CD14-positive monocyte (primary cell): ENCODE measurements around the gene USP43. TPM values are rescaled to one million over a fixed set of nuclear protein-coding genes. Genes with fewer than 3 reads are reported as not detected.

Experiments
- DNase-seq, 3 donors: peaks; one replicate each; pipeline ENCODE4 v3.0.0-alpha.2; 2011 to 2022
- H2AFZ ChIP-seq: 2 replicates; pipeline ENCODE4 v1.6.0; 2012; ENCODE audit warnings: mild to moderate bottlenecking, low read depth, low read length, inconsistent platforms; ENCODE audit not compliant: insufficient read depth, poor library complexity, severe bottlenecking
- H3K27ac ChIP-seq, 2 donors: 1 replicate in 1 of 2; 2 replicates in 1 of 2; pipeline ENCODE4 v1.5.1; 2012 to 2013; ENCODE audit warnings: low read length in 2 of 2, control low read depth in 1 of 2, inconsistent platforms in 1 of 2, low read depth in 1 of 2, mild to moderate bottlenecking in 1 of 2
- H3K27me3 ChIP-seq, 2 donors: one replicate each; pipeline versions ENCODE4 v1.6.0 to v1.6.1; 2011 to 2013; ENCODE audit warnings: low read length in 2 of 2; ENCODE audit not compliant: control insufficient read depth in 2 of 2, insufficient read depth in 2 of 2
- H3K36me3 ChIP-seq, 2 donors: replicated peaks in 1 of 2; 1 replicate in 1 of 2; 2 replicates in 1 of 2; pipeline versions ENCODE4 v1.5.1 to v1.6.1; 2012 to 2013; ENCODE audit warnings: low read length in 2 of 2, control low read depth in 1 of 2, inconsistent platforms in 1 of 2, mild to moderate bottlenecking in 1 of 2; ENCODE audit not compliant: insufficient read depth in 2 of 2, control insufficient read depth in 1 of 2
- H3K4me1 ChIP-seq, 2 donors: 1 replicate in 1 of 2; 2 replicates in 1 of 2; pipeline versions ENCODE4 v1.5.1 to v1.6.1; 2012 to 2013; ENCODE audit warnings: low read length in 2 of 2, control low read depth in 1 of 2, inconsistent platforms in 1 of 2, mild to moderate bottlenecking in 1 of 2, moderate library complexity in 1 of 2; ENCODE audit not compliant: insufficient read depth in 2 of 2, control insufficient read depth in 1 of 2
- H3K4me2 ChIP-seq: replicated peaks from 2 replicates; pipeline ENCODE3; 2012; ENCODE audit warnings: low read length, moderate library complexity, mild to moderate bottlenecking; ENCODE audit not compliant: poor library complexity, severe bottlenecking; ENCODE audit errors: extremely low read depth
- H3K4me3 ChIP-seq, 3 experiments: fragments of 200-600 bp in 1 of 3; sonication (generic) in 1 of 3; replicated peaks in 1 of 3; 1 replicate in 2 of 3; 2 replicates in 1 of 3; pipeline ENCODE4 v1.5.1; 2011 to 2013; ENCODE audit warnings: low read length in 3 of 3, mild to moderate bottlenecking in 3 of 3, control low read depth in 2 of 3, low read depth in 2 of 3, inconsistent platforms in 1 of 3, moderate library complexity in 1 of 3
- H3K79me2 ChIP-seq: 2 replicates; pipeline ENCODE4 v1.6.0; 2012; ENCODE audit warnings: mild to moderate bottlenecking, control low read depth, inconsistent platforms, low read length, moderate library complexity; ENCODE audit not compliant: insufficient read depth
- H3K9ac ChIP-seq: 2 replicates; pipeline ENCODE4 v1.6.0; 2017; ENCODE audit warnings: low read length, mild to moderate bottlenecking; ENCODE audit not compliant: insufficient read depth, poor library complexity, severe bottlenecking
- H3K9me3 ChIP-seq, 2 donors: replicated peaks in 1 of 2; 1 replicate in 1 of 2; 2 replicates in 1 of 2; pipeline versions ENCODE4 v1.5.1 to v1.6.1; 2012 to 2013; ENCODE audit warnings: low read length in 2 of 2, control low read depth in 1 of 2; ENCODE audit not compliant: control insufficient read depth in 1 of 2, insufficient read depth in 1 of 2
- H4K20me1 ChIP-seq: 2 replicates; pipeline ENCODE4 v1.6.0; 2012; ENCODE audit warnings: mild to moderate bottlenecking, low read length, control low read depth, moderate library complexity; ENCODE audit not compliant: insufficient read depth
- H3K27ac Mint-ChIP-seq, 7 donors: one replicate each; pipeline ENCODE4 v1.8.0; 2020; ENCODE audit warnings: mild to moderate bottlenecking in 7 of 7, mixed read lengths in 7 of 7, moderate library complexity in 6 of 7, inconsistent platforms in 2 of 7
- H3K27me3 Mint-ChIP-seq, 3 donors: one replicate each; pipeline ENCODE4 v1.8.0; 2021 to 2022; ENCODE audit warnings: low read depth in 3 of 3, mild to moderate bottlenecking in 3 of 3, mixed read lengths in 3 of 3, moderate library complexity in 3 of 3, inconsistent platforms in 1 of 3
- H3K36me3 Mint-ChIP-seq, 2 donors: one replicate each; pipeline ENCODE4 v1.8.0; 2020; ENCODE audit warnings: mixed read lengths in 2 of 2, inconsistent platforms in 1 of 2, mild to moderate bottlenecking in 1 of 2
- H3K4me1 Mint-ChIP-seq: one replicate; pipeline ENCODE4 v1.8.0; 2020; ENCODE audit warnings: mild to moderate bottlenecking, mixed read lengths
- H3K4me3 Mint-ChIP-seq, 2 donors: one replicate each; pipeline ENCODE4 v1.8.0; 2020; ENCODE audit warnings: mild to moderate bottlenecking in 2 of 2, mixed read lengths in 2 of 2, moderate library complexity in 1 of 2
- H3K9me3 Mint-ChIP-seq, 7 donors: one replicate each; pipeline ENCODE4 v1.8.0; 2020 to 2022; ENCODE audit warnings: mixed read lengths in 7 of 7, mild to moderate bottlenecking in 6 of 7, moderate library complexity in 6 of 7, inconsistent platforms in 2 of 7
- CTCF ChIP-seq: fragments of 200-600 bp; IDR thresholded peaks from one replicate; pipeline ENCODE4 v1.8.0; 2022; ENCODE audit warnings: antibody characterized with exemption, mild to moderate bottlenecking
- WGBS: methylation state at CpG from one replicate; pipeline ENCODE4 v1.1.5; 2013; ENCODE audit warnings: missing lambda C conversion rate; ENCODE audit not compliant: insufficient coverage; 5-methylcytosine and 5-hydroxymethylcytosine counted together
- intact Hi-C, 2 donors: fragments of 100-400 bp; cut with micrococcal nuclease; formaldehyde crosslinking; loops; one replicate each; pipeline versions ENCODE4 v1.15.0 to v1.15.1; 2023
- polyA plus RNA-seq, 3 donors: library from polyadenylated mRNA; depleted of rRNA in 1 of 3; unstranded in 2 of 3; stranded (reverse) in 1 of 3; fragments of 300-500 nt in 2 of 3; fragments of >200 nt in 1 of 3; fragmentation: Illumina TruSeq in 2 of 3; gene quantifications; 1 replicate in 2 of 3; 2 replicates in 1 of 3; pipeline ENCODE4 v1.2.3, GENCODE V29; 2012 to 2021

The USP43 gene
- polyA plus RNA-seq, 3 donors, result 0.05 to 0.57 TPM; not detected in 1

GRCh38 chr17:9702482-9702881 is 57.2 kb downstream of the USP43 start:
- Histone ChIP-seq H3K4me2 (no peak overlapping the region), H3K27ac (no peak overlapping the region), H3K9me3 (no peaks in the 10 kb centered on the region), H3K9ac (no peak overlapping the region), H3K4me3 (no peak overlapping the region), H3K36me3 (no peaks in the 10 kb centered on the region), H2AFZ (no peak overlapping the region), H3K27me3 (no peaks in the 10 kb centered on the region), H3K79me2 (no peaks in the 10 kb centered on the region), H4K20me1 (no peaks in the 10 kb centered on the region), H3K4me1 (no peaks in the 10 kb centered on the region)
- intact Hi-C loops, result no loop called here
- H3K27ac Mint-ChIP-seq, result no peak overlapping the region
- no peak overlapping the region for H3K4me3 Mint-ChIP-seq
- WGBS, result 98% methylated on average over 5 of the region's 9 CpGs
- DNase-seq, result no peak
- no peaks in the 10 kb centered on the region for H3K4me1 Mint-ChIP-seq
- no peaks in the 10 kb centered on the region for H3K36me3 Mint-ChIP-seq
- peaks cover 0 to 2% (median 0%) of the 10 kb centered on the region in 3 donors for H3K27me3 Mint-ChIP-seq
- no peak for TF ChIP-seq CTCF
- H3K9me3 Mint-ChIP-seq, result peaks cover 0 to 2% (median 0%) of the 10 kb centered on the region in 7 donors

DNA sequence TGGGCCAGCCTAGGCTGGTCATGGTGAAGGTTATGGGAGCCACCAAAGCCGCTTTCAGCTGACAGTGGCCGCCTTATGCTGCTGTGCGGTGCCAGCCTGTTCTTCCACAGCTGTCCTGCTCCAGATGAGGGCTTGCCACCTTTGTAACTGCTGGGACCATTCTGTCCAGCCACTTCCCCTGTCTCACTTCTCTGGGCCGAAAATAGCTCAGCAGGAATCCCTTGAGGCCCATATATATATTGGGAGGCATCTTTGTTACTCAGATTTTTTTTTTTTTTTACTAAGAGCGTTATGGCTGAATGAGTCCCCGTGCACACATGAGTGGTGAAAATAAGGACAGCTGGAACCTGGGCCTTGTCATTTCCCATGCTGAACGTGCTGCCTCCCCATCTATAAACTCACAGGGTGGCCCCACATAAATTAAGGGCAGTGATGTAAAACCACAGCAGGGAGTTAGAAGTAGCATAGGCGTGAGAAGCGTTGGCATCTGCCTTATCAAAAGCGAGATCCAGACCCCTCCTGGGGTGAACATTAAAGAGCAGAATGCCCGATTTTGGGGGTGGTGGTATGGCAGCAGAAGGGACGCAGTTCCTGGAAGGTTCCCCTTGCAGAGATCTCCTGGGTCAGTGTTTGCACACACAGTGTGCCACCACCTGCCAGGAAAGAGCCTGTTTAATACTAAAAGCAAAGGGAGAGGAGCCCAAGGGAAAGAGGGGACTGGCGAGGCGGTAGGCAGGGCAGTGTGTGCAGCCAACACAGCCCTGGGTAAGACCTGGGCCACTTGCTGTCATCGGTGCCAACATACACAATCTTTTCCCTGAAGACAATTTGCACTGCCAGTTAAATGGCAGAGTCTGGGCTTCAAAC is 57.8 kb downstream of the USP43 start:
- no peaks in the 10 kb centered on the region for H3K9me3 ChIP-seq
- 96% methylated on average over 7 of the region's 15 CpGs for WGBS
- no peaks in the 10 kb centered on the region for H3K27me3 ChIP-seq
- H3K4me3 ChIP-seq, result no peak overlapping the region
- no peak overlapping the region for H3K4me3 Mint-ChIP-seq
- H3K9ac ChIP-seq, result no peak overlapping the region
- intact Hi-C loops, result no loop called here
- peaks cover 0 to 1% (median 0%) of the 10 kb centered on the region in 3 donors for H3K27me3 Mint-ChIP-seq
- no peak overlapping the region for H3K4me2 ChIP-seq
- H3K9me3 Mint-ChIP-seq, result peaks cover 0 to 2% (median 0%) of the 10 kb centered on the region in 7 donors
- no peaks in the 10 kb centered on the region for H3K79me2 ChIP-seq
- H3K4me1 Mint-ChIP-seq, result no peaks in the 10 kb centered on the region
- no peaks in the 10 kb centered on the region for H3K4me1 ChIP-seq
- no peak overlapping the region for H2AFZ ChIP-seq
- no peak overlapping the region for H3K27ac ChIP-seq
- no peak overlapping the region for H3K27ac Mint-ChIP-seq
- no peaks in the 10 kb centered on the region for H3K36me3 Mint-ChIP-seq
- H4K20me1 ChIP-seq, result no peaks in the 10 kb centered on the region
- no peaks in the 10 kb centered on the region for H3K36me3 ChIP-seq
- TF ChIP-seq CTCF, result no peak
- DNase-seq, result no peak
